Hepatocyte (in vitro differentiated cells): Measurements from ENCODE around the gene IL31RA. TPM values are rescaled to one million over a fixed set of nuclear protein-coding genes. Genes with fewer than 3 reads are reported as not detected.

Experiments
- DNase-seq: peaks from one replicate; pipeline ENCODE4 v3.0.0-alpha.2; 2016; ENCODE audit warnings: low spot score
- H2AFZ ChIP-seq: fragments of 200-600 bp; sonication (generic); 2 replicates; pipeline ENCODE4 v1.6.0; 2016; ENCODE audit warnings: antibody characterized with exemption, mild to moderate bottlenecking
- H3K27ac ChIP-seq: fragments of 200-600 bp; sonication (generic); 2 replicates; pipeline ENCODE4 v1.5.1; 2016; ENCODE audit warnings: mild to moderate bottlenecking
- H3K27me3 ChIP-seq: fragments of 200-600 bp; sonication (generic); 2 replicates; pipeline ENCODE4 v1.6.1; 2016
- H3K36me3 ChIP-seq: fragments of 200-600 bp; sonication (generic); replicated peaks from 2 replicates; pipeline ENCODE4 v1.5.1; 2016; ENCODE audit warnings: low read depth; ENCODE audit not compliant: insufficient read depth
- H3K4me1 ChIP-seq: fragments of 200-600 bp; sonication (generic); 2 replicates; pipeline ENCODE4 v1.5.1; 2016; ENCODE audit warnings: mild to moderate bottlenecking, moderate library complexity; ENCODE audit not compliant: insufficient read depth
- H3K4me2 ChIP-seq: fragments of 200-600 bp; sonication (generic); 2 replicates; pipeline ENCODE4 v1.6.0; 2016
- H3K4me3 ChIP-seq: fragments of 200-600 bp; sonication (generic); 2 replicates; pipeline ENCODE4 v1.5.1; 2016; ENCODE audit warnings: mild to moderate bottlenecking
- H3K79me2 ChIP-seq: fragments of 200-600 bp; sonication (generic); 2 replicates; pipeline ENCODE4 v1.6.0; 2017; ENCODE audit warnings: mild to moderate bottlenecking
- H3K9me2 ChIP-seq: fragments of 200-600 bp; sonication (generic); replicated peaks from 2 replicates; pipeline ENCODE4 v1.6.0; 2017; ENCODE audit warnings: mild to moderate bottlenecking; ENCODE audit not compliant: insufficient read depth
- H3K9me3 ChIP-seq: fragments of 200-600 bp; sonication (generic); 2 replicates; pipeline ENCODE4 v1.5.1; 2016; ENCODE audit warnings: low read depth, mild to moderate bottlenecking
- H4K20me1 ChIP-seq: fragments of 200-600 bp; sonication (generic); 2 replicates; pipeline ENCODE4 v1.6.0; 2016; ENCODE audit warnings: mild to moderate bottlenecking; ENCODE audit not compliant: insufficient read depth, poor library complexity, severe bottlenecking
- EZH2 ChIP-seq: fragments of 200-600 bp; sonication (generic); IDR thresholded peaks from 2 replicates; pipeline ENCODE4 v1.6.1; 2016; ENCODE audit warnings: antibody characterized with exemption, mild to moderate bottlenecking, borderline replicate concordance
- EZH2phosphoT487 ChIP-seq: fragments of 200-600 bp; sonication (generic); IDR thresholded peaks from one replicate; pipeline ENCODE4 v1.6.1; 2018; ENCODE audit warnings: antibody characterized with exemption, mild to moderate bottlenecking, low read depth, moderate library complexity; ENCODE audit not compliant: unreplicated experiment, severe bottlenecking
- WGBS: methylation state at CpG from one replicate; pipeline ENCODE4 v1.1.6; 2016; ENCODE audit warnings: low lambda C conversion rate; ENCODE audit errors: missing lambda C conversion rate; 5-methylcytosine and 5-hydroxymethylcytosine counted together
- polyA plus RNA-seq: library from polyadenylated mRNA; unstranded; fragments of >200 nt; fragmentation: Nextera tagmentation; extraction: Ambion mirVana; gene quantifications from 2 replicates; pipeline ENCODE4 v1.2.1, GENCODE V29; 2016
- total RNA-seq: library from RNA; depleted of rRNA; stranded (reverse); fragments of >200 nt; gene quantifications from 2 replicates; pipeline ENCODE4 v1.2.3, GENCODE V29; 2014
- TF ChIP-seq, protein P1 (sequence below): fragments of 200-600 bp; sonication (generic); IDR thresholded peaks from 2 replicates; pipeline ENCODE4 v1.5.1; 2016; ENCODE audit warnings: antibody characterized with exemption, mild to moderate bottlenecking; ENCODE audit not compliant: poor library complexity

Gene IL31RA
- total and polyA plus RNA-seq, 2 experiments from 2014 or later = 0.53 to 0.93 TPM

DNA sequence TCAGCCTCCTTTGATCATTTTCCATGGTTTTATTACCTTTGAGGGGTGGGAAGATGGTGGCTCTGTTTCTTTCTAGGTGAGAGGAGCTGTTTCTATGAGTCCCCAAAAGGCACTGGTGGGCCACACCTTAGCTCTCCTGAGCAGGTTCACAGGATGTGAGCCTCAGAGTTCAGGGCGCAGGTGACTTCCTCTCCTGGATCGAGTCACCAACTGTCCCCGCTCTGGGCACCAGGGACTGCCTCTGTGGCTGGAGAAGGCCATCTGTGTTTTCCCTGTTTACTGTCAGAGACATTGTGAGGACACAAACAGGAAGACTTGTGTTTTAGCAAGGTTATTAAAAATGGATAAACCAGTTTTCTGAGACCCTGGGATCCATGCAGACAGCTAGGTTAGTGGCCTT is 68.5 kb downstream of the IL31RA start:
- Histone ChIP-seq H2AFZ (no peak overlapping the region), H3K4me2 (no peak overlapping the region), H3K27ac (no peak overlapping the region), H3K9me2 (no peaks in the 10 kb centered on the region), H3K9me3 (no peaks in the 10 kb centered on the region), H3K27me3 (no peaks in the 10 kb centered on the region), H3K36me3 (no peaks in the 10 kb centered on the region), H3K79me2 (no peaks in the 10 kb centered on the region), H3K4me3 (no peak overlapping the region), H4K20me1 (no peaks in the 10 kb centered on the region), H3K4me1 (no peaks in the 10 kb centered on the region)
- 96% methylated on average over 3 of the region's 3 CpGs for WGBS
- no peak for TF ChIP-seq EZH2phosphoT487
- no peak for TF ChIP-seq EZH2
- TF ChIP-seq, protein P1, sequence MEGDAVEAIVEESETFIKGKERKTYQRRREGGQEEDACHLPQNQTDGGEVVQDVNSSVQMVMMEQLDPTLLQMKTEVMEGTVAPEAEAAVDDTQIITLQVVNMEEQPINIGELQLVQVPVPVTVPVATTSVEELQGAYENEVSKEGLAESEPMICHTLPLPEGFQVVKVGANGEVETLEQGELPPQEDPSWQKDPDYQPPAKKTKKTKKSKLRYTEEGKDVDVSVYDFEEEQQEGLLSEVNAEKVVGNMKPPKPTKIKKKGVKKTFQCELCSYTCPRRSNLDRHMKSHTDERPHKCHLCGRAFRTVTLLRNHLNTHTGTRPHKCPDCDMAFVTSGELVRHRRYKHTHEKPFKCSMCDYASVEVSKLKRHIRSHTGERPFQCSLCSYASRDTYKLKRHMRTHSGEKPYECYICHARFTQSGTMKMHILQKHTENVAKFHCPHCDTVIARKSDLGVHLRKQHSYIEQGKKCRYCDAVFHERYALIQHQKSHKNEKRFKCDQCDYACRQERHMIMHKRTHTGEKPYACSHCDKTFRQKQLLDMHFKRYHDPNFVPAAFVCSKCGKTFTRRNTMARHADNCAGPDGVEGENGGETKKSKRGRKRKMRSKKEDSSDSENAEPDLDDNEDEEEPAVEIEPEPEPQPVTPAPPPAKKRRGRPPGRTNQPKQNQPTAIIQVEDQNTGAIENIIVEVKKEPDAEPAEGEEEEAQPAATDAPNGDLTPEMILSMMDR = no peak
- no peak for DNase-seq

DNA sequence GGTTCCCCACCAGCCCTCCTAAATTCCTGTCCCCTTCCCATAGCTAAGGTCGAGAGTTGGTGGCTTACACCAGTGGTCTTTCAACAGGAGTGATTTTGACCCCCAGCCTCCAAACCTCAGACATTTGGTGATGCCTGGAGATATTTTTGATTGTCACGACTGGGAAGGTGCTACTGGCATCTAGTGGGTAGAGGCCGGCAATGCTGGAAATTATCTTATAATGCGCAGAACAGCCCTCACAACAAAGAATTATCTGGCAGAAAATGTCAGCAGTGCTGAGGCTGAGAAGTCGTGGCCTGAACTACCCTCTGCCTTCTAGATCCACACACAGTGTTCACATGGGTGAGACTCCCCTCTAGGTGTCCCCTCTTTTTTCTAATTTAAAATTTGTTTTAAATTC is 69.6 kb downstream of the IL31RA start:
- H3K79me2 ChIP-seq = no peaks in the 10 kb centered on the region
- H3K27ac ChIP-seq = no peak overlapping the region
- H3K27me3 ChIP-seq = no peaks in the 10 kb centered on the region

DNA sequence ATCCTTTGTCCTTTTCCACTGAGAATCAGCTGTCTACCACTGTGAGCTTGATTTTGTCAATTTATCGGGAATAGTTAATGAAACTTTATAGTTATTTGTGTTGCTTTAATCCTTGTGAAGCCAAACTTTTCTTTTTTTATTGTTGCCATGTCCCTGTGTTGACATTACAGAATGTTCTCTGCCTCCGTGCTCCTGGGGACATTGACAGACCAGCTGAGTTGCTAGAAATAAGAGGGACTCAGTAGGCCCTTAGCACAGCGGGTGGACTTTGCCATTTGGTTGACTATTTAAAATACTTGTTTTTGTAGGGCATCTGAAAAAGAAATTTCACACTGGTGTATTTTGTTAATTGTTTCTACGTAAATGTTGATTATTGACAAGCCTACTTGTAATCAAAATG is 70.5 kb downstream of the IL31RA start:
- 87% methylated on average over 4 of the region's 4 CpGs for WGBS
- H3K27me3 ChIP-seq = no peaks in the 10 kb centered on the region

More for the DNA sequence above, 69.6 kb downstream of the IL31RA start:
- 88% methylated on average over 5 of the region's 5 CpGs for WGBS
- Histone ChIP-seq H3K9me3 (no peaks in the 10 kb centered on the region), H2AFZ (no peak overlapping the region), H3K4me3 (no peak overlapping the region), H4K20me1 (no peaks in the 10 kb centered on the region), H3K4me2 (no peak overlapping the region), H3K36me3 (no peaks in the 10 kb centered on the region), H3K4me1 (no peaks in the 10 kb centered on the region), H3K9me2 (no peaks in the 10 kb centered on the region)
- no peak for DNase-seq
- no peak for TF ChIP-seq EZH2
- TF ChIP-seq, protein P1 = peak; percentile 20

More for the DNA sequence above, 70.5 kb downstream of the IL31RA start:
- no peak overlapping the region for H2AFZ ChIP-seq
- no peaks in the 10 kb centered on the region for H3K9me2 ChIP-seq
- no peaks in the 10 kb centered on the region for H3K36me3 ChIP-seq
- no peaks in the 10 kb centered on the region for H4K20me1 ChIP-seq
- no peaks in the 10 kb centered on the region for H3K4me1 ChIP-seq
- TF ChIP-seq EZH2phosphoT487 (no peak), EZH2 (no peak)
- TF ChIP-seq, protein P1 = no peak
- no peak for DNase-seq
- H3K4me2 ChIP-seq = no peak overlapping the region
- no peak overlapping the region for H3K4me3 ChIP-seq
- no peaks in the 10 kb centered on the region for H3K9me3 ChIP-seq
- H3K79me2 ChIP-seq = no peaks in the 10 kb centered on the region
- H3K27ac ChIP-seq = no peak overlapping the region
